GM12878 (cell line): ENCODE measurements around the gene SEMA4G.

ENCODE experiments used
- BHLHE40 ChIP-seq, 2 experiments: fragments of 450-650 bp in 1 of 2; IDR thresholded peaks; 2 replicates each; pipeline ENCODE4 v1.6.1; 2011 to 2017; ENCODE audit warnings: low read depth in 2 of 2, borderline replicate concordance in 1 of 2, improper control_type of control experiment in 1 of 2, low read length in 1 of 2, mild to moderate bottlenecking in 1 of 2
- E2F8 ChIP-seq: fragments of 450-650 bp; IDR thresholded peaks from 2 replicates; pipeline ENCODE4 v1.6.1; 2018; ENCODE audit warnings: mild to moderate bottlenecking, low read depth, moderate library complexity; ENCODE audit not compliant: partially characterized antibody
- NR2C2 ChIP-seq: IDR thresholded peaks from 2 replicates; pipeline ENCODE4 v1.6.1; 2011; ENCODE audit warnings: borderline replicate concordance, low read depth; ENCODE audit not compliant: control insufficient read depth, insufficient read length
- POLR2A ChIP-seq: IDR thresholded peaks from 2 replicates; pipeline ENCODE4 v1.6.1; 2011; ENCODE audit warnings: low read depth, mild to moderate bottlenecking, low read length
- SKIL ChIP-seq: fragments of 450-650 bp; IDR thresholded peaks from 2 replicates; pipeline ENCODE4 v1.6.1; 2017; ENCODE audit warnings: mild to moderate bottlenecking, low read depth, inconsistent platforms; ENCODE audit not compliant: poor library complexity, severe bottlenecking

GRCh38 chr10:100969187-100970075 is at the start of gene SEMA4G:
- TF ChIP-seq BHLHE40 (IDR thresholded peaks at IDR 0.05; ENCODE audit: borderline replicate concordance in 1 of 2, low read depth in 2 of 2, low read length in 1 of 2) (no peak), NR2C2 (no peak), E2F8 (no peak), POLR2A (peak; percentile 26; the same call in 1 of the 2 replicates), SKIL (no peak)
